ENCODE measurements around the gene KCTD10. TPM values are rescaled to one million over a fixed set of nuclear protein-coding genes. Genes with fewer than 3 reads are reported as not detected.

KCTD10 gene
- total RNA-seq, 1 experiment from 2014 or later: 54.5 TPM

DNA sequence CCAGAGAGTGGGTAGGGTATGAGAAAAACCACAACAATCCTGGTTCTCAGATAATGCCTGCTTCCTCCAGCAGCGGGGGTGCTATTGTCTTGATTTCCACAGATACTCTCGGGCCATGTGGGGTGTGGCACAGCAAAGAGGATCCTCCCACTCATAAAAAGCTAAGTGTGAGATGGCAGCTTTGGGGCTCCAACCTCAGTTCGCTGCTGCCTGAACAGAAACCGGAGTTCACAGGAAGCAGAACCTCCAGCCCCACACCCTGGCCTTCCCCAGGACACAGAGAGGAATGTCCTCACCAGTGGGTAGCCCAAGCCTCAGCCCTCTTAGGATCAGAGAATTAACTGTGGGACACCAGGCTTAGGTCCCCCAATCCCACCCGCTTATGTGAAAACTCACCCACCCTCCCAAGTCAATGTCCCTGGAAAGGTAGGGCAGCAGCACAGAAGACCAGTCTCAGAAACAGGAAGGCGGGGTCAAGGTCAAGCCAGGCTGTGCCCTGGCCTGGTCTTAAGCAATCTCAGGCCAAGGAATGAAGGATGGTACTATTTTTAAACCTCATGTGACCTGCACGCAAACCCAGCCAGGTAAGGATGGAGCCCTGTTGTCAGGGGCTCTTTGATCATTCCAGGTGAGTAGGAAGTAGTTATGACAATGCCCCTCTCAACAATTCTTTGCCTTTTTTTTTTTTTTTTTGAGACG lies 9.0 kb downstream of the KCTD10 start:
- peaks cover 6% of the 10 kb centered on the region for H3K36me3 ChIP-seq (ENCODE audit: insufficient read depth, low read length, poor library complexity, severe bottlenecking)
- POLR2A ChIA-PET (ENCODE audit: low non-redundant PET): no interaction called here

GRCh38 chr12:109466821-109467220 lies 10.3 kb downstream of the KCTD10 start:
- intact Hi-C loops (cut with micrococcal nuclease; ENCODE audit: unreplicated experiment): no loop called here
- CTCF ChIA-PET: no interaction called here
- Histone ChIP-seq H3K27ac (ENCODE audit: low read depth, low read length, poor library complexity, severe bottlenecking) (no peak overlapping the region), H3K9me3 (ENCODE audit: low read depth, low read length, poor library complexity, severe bottlenecking) (no peaks in the 10 kb centered on the region), H3K36me3 (ENCODE audit: insufficient read depth, low read length, poor library complexity, severe bottlenecking) (peaks cover 6% of the 10 kb centered on the region), H3K27me3 (replicated peaks; ENCODE audit: insufficient read depth, low read depth, low read length, poor library complexity) (no peaks in the 10 kb centered on the region), H3K4me1 (ENCODE audit: insufficient read depth, low read length, poor library complexity, severe bottlenecking) (peaks cover 45% of the 10 kb centered on the region), H3K4me3 (ENCODE audit: low read depth, low read length, poor library complexity, severe bottlenecking) (no peak overlapping the region)
- POLR2A ChIA-PET (ENCODE audit: low non-redundant PET): no interaction called here
- no TSS peak for BruUV-seq (replicated peaks)
- no peak for TF ChIP-seq CTCF (conservative IDR thresholded peaks at IDR 0.05; ENCODE audit: low read depth, low read length)
- no peak for TF ChIP-seq EZH2 (IDR thresholded peaks at IDR 0.05; ENCODE audit: borderline replicate concordance, low read depth, low read length, poor library complexity, severe bottlenecking)
- DNase-seq (ENCODE audit: low spot score): no peak

More for the DNA sequence above, 9.0 kb downstream of the KCTD10 start:
- peak; percentile 89 for DNase-seq (ENCODE audit: low spot score)
- TF ChIP-seq CTCF (conservative IDR thresholded peaks at IDR 0.05; ENCODE audit: low read depth, low read length): no peak
- BruUV-seq (replicated peaks): no TSS peak
- Histone ChIP-seq H3K4me3 (ENCODE audit: low read depth, low read length, poor library complexity, severe bottlenecking) (no peak overlapping the region), H3K9me3 (ENCODE audit: low read depth, low read length, poor library complexity, severe bottlenecking) (no peaks in the 10 kb centered on the region), H3K27me3 (replicated peaks; ENCODE audit: insufficient read depth, low read depth, low read length, poor library complexity) (no peaks in the 10 kb centered on the region), H3K27ac (ENCODE audit: low read depth, low read length, poor library complexity, severe bottlenecking) (peak overlapping the region; percentile 21), H3K4me1 (ENCODE audit: insufficient read depth, low read length, poor library complexity, severe bottlenecking) (peaks cover 33% of the 10 kb centered on the region)
- CTCF ChIA-PET: interaction anchor here (1.1 kb wide), 1 partner anchor 307 kb away, joined by 3 read pairs; no protein-coding TSS in a partner anchor
- intact Hi-C loops (cut with micrococcal nuclease; ENCODE audit: unreplicated experiment): no loop called here

GRCh38 chr12:109466305-109466704 lies 10.8 kb downstream of the KCTD10 start:
- POLR2A ChIA-PET (ENCODE audit: low non-redundant PET): no interaction called here
- H3K4me1 ChIP-seq (ENCODE audit: insufficient read depth, low read length, poor library complexity, severe bottlenecking): peaks cover 51% of the 10 kb centered on the region
- TF ChIP-seq CTCF (conservative IDR thresholded peaks at IDR 0.05; ENCODE audit: low read depth, low read length) (no peak), EZH2 (IDR thresholded peaks at IDR 0.05; ENCODE audit: borderline replicate concordance, low read depth, low read length, poor library complexity, severe bottlenecking) (no peak)
- no TSS peak for BruUV-seq (replicated peaks)
- DNase-seq (ENCODE audit: low spot score): no peak
- no peaks in the 10 kb centered on the region for H3K9me3 ChIP-seq (ENCODE audit: low read depth, low read length, poor library complexity, severe bottlenecking)
- CTCF ChIA-PET: no interaction called here
- no peak overlapping the region for H3K27ac ChIP-seq (ENCODE audit: low read depth, low read length, poor library complexity, severe bottlenecking)
- intact Hi-C loops (cut with micrococcal nuclease; ENCODE audit: unreplicated experiment): no loop called here
- H3K4me3 ChIP-seq (ENCODE audit: low read depth, low read length, poor library complexity, severe bottlenecking): no peak overlapping the region
- H3K36me3 ChIP-seq (ENCODE audit: insufficient read depth, low read length, poor library complexity, severe bottlenecking): peaks cover 6% of the 10 kb centered on the region
- H3K27me3 ChIP-seq (replicated peaks; ENCODE audit: insufficient read depth, low read depth, low read length, poor library complexity): no peaks in the 10 kb centered on the region

Measured in A673 (cell line).